Measurements from ENCODE around the gene PEX1.
"Not testable (repeated sequence)": the region's sequence is repeated elsewhere in the genome, so short reads cannot be mapped to it uniquely, and the experiment has no call there.

Gene PEX1

DNA sequence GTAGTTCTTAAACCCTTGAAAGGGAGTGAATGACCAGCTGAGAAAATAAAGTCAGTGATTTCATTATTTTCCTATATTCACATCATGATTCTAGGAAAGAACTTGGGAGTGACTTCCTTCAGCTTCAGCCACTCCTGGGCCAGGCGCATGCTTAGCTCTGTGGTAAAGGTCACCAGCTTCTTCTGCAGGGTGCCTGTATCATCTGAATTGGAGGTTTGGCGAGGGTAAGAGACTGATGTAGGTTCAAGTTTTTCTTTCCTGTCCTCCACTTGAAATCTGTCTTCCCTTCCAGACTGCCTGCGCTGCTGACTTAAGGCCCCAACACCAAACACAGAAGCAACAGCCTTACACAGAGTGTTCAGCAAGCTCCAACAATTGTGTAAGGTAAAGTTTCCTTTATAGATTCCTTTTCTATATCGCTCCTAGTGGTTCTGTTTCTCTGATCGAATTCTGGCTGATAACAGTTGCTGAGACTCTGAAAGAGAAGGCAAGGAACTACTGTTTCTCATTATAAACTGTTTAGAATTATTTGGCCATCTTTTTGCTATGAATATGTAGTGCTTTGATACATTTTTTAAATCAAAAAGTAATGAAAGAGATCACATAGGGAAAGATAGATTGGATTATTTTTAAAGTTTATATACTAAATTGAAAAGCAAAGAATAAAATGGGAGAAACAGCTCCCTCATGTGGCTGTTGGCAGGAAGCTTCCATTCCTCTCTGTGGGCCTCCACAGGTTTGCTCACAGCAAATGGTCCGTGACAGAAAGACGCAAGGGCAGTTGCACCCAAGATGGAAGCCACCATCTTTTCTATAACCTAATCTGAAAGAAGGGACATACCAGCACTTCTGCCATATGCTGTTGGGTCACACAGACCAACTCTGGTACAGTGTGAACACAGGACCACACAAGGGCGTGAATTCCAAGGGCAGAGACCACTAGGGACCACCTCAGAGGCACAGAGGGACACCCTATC is 67.0 kb downstream of the PEX1 start:
- DNase-seq (ENCODE audit: low read depth in 2 of 2, low spot score in 1 of 2), result no peak

DNA sequence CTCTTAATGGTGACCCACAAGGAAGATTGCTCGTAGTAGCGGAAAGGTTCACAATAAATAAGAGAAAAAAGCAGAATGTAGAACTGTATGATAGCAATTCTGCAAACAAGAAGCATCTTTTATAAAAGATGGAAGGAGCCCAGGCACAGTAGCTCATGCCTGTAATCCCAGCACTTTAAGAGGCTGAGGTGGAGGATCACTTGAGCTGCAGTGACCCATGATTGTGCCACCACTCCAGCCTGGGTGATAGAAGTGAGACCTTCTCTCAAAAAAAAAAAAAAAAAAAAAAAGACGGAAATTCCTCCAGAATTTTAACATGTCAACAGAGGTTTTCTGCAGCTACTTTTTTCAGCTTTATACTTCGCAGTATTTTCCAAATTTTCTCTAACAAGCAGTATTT is 67.8 kb downstream of the PEX1 start:
- DNase-seq (ENCODE audit: low read depth in 2 of 2, low spot score in 1 of 2), result no peak

DNA sequence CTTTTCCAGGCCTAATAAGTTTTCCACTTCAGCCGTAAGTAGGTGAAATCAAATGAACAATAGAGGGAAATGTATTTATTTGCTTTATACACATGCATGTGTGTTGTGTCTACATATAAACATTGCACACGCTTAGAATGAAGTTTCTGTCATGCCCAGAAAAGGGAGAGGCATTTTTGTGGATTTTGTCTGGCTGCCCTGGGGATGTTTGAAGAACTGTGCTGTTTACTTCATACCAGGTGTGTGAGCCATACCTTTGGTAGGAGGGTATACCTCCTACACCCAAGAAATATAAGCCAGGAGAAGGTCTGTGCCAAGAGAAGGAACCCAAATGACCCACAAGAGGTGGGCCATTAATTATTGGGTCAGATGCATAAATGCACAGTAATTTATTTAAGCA is 68.2 kb downstream of the PEX1 start:
- no peak for DNase-seq (ENCODE audit: low read depth in 2 of 2, low spot score in 1 of 2)

DNA sequence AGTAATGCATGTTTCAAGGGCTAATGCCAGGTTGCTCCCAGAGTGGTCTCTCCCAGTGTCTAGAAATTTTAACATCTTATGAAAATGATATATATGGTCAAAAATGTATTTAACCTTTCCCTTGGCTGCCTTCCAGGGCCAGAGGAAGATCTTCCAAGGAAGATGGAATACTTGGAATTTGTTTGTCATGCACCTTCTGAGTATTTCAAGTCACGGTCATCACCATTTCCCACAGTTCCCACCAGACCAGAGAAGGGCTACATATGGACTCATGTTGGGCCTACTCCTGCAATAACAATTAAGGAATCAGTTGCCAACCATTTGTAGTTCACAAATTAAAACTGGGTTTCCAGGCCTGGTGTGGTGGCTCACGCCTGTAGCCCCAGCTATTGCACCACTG is 72.1 kb downstream of the PEX1 start:
- no peak for DNase-seq (ENCODE audit: low read depth in 2 of 2, low spot score in 1 of 2)

DNA sequence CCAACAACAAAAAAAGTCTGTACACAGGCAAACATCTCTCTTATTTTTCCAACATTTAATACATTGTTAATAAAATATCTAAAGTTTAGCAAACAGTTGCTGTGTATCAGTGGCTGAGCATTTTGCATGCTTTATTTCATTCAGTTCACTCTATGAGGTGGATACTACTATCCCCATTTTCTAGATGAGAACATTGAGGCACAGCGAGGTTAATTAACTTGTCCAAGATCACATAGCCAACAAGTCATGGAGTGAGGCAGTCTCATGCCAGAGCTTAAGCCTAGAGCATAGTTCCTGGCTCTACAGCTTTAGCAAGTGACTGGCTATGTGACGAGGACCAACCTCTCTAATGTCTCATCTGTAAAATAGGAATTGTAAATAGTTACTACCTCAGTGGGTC is 76.7 kb downstream of the PEX1 start:
- DNase-seq (ENCODE audit: low read depth in 2 of 2, low spot score in 1 of 2), result no peak

DNA sequence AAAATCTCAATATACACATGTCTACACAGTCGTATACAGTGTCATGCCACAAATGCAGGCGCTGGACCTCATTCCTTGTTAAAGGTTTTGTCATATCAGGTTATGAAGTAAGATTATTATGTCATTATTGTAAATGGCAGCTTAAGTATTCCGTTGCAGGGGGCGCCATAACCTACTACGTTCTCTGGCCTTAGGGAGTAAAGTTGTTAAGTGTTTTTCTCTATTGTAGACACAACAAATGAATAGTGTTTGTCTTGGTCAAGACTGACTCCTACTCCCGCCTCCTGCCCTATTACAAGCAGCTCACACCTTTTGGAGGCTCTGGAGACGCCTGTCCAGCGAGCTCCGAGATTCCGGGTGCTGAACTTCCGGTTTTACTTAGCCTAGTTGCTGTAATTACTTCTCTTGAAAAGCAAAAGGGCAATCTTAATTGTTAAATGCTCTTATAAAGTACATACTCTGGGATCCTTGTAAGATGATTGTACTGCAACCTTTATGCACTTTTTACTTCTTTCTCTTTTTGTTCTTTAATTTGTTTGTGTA is 80.0 kb downstream of the PEX1 start:
- peak in 1 of 2 donors; percentile 41 for DNase-seq (ENCODE audit: low read depth in 2 of 2, low spot score in 1 of 2)

DNA sequence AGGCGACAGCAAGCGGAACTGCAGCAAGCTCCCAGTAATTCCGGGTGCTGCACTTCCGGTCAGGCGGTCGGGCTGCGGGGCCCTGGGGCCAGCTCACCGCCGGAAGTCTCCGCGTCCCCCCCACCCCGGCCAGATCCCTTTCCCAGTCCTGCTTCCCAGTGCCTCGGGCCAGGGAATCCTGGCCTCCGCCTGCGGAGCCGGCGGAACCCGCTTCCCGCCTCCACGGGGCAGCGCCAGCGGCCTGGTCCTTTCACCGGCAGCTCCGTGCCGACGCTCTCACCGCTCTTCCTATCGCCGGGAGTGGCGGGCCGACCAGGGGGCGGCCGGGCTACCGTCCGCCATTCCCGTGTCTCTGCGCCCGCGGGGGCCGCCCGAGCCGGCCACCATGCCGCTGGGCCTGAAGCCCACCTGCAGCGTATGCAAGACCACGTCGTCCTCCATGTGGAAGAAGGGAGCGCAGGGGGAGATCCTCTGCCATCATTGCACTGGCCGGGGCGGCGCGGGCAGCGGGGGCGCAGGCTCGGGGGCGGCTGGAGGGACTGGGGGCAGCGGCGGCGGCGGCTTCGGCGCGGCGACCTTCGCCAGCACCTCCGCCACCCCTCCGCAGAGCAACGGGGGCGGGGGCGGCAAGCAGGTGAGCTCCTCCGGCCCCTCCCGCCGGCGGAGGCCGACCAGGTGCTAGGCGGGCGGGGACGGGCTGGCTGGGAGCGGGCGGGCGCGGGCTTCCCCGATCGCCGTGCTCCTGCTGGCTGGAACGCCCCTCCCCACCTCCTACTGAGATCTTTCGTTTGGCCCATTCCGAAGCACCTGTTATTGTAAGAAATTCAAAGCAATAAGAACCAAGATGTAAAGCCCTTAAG is 80.7 kb downstream of the PEX1 start, which contains the start of gene GATAD1:
Gene GATAD1 (plus strand): TSS at position 138 of the 860 bp plus-strand sequence. CDS start 248 bp downstream, at position 386.
- peak; percentile 50 to 67 for DNase-seq (ENCODE audit: low read depth in 2 of 2, low spot score in 1 of 2)

DNA sequence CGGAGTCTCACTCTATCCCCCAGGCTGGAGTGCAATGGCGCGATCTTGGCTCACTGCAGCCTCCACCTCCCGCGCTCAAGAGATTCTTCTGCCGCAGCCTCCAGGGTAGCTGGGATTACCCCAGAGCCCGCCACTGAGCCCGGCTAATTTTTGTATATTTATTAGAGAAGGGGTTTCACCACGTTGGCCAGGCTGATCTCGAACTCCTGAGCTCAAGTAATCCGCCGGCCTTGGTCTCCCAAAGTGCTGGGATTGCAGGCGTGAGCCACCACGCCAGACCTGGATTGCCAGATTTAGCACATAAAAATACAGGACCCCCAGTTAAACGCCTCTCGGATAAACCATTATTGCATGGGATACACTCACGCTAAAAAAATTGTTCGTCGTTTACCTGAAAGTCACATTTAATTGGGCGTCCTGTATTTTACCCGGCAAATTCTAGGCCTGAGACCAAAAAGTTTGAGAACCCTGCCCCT is 81.4 kb downstream of the PEX1 start:
- no peak for DNase-seq (ENCODE audit: low read depth in 2 of 2, low spot score in 1 of 2)

DNA sequence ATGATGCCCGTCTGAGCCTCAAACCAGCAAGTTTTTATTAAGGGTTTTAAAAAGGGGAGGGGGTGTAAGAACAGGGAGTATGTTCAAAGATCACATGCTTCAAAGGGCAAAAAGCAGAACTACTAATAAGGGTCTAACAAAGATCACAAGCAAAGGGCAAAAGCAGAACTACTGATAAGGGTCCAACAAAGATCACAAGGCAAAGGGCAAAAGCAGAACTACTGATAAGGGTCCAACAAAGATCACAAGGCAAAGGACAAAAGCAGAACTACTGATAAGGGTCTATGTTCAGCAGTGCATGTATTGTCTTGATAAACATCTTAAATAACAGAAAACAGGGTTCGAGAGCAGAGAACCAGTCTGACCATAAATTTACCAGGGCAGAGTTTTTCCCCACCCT is 85.6 kb downstream of the PEX1 start:
- DNase-seq (ENCODE audit: low read depth in 2 of 2, low spot score in 1 of 2), result not testable (repeated sequence)

DNA sequence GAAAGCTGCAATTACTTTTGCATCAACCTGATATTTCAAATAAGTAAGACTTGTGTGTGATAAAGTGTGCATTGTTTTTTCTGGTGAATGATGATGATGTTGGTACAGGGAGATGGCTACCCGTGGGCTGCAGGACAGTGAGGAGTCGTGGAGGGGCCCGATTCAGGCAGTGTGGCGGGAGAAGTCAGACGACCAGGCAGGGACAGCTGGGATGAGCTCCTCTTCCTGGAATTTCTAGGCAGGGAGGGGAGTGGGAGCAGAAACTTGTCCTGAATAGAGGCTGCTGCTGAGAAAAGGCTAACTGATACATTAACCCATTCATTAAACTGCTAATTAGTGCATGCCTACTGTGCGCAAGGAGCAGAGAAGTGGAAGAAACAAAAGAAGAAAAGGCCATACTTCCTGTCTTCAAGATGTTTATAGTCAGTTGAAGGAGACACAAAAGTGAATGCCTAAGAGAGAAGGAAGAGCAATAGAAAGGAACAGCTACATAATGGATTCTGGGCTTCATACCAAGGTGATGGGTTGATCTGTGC is 90.3 kb downstream of the PEX1 start:
- no peak for DNase-seq (ENCODE audit: low read depth in 2 of 2, low spot score in 1 of 2)
